DND-41 (cell line): ENCODE data around the gene LTO1.

Source experiments
- CTCF ChIP-seq: IDR thresholded peaks from 2 replicates; pipeline ENCODE4 v1.5.1; 2012; ENCODE audit warnings: borderline replicate concordance, low read length, moderate library complexity, mild to moderate bottlenecking; ENCODE audit not compliant: poor library complexity, severe bottlenecking; ENCODE audit errors: extremely low read depth
- EZH2 ChIP-seq: IDR thresholded peaks from 3 replicates; pipeline ENCODE4 v1.6.1; 2012; ENCODE audit warnings: borderline replicate concordance, low read depth, mild to moderate bottlenecking, moderate library complexity, low read length, inconsistent platforms; ENCODE audit not compliant: severe bottlenecking

DNA sequence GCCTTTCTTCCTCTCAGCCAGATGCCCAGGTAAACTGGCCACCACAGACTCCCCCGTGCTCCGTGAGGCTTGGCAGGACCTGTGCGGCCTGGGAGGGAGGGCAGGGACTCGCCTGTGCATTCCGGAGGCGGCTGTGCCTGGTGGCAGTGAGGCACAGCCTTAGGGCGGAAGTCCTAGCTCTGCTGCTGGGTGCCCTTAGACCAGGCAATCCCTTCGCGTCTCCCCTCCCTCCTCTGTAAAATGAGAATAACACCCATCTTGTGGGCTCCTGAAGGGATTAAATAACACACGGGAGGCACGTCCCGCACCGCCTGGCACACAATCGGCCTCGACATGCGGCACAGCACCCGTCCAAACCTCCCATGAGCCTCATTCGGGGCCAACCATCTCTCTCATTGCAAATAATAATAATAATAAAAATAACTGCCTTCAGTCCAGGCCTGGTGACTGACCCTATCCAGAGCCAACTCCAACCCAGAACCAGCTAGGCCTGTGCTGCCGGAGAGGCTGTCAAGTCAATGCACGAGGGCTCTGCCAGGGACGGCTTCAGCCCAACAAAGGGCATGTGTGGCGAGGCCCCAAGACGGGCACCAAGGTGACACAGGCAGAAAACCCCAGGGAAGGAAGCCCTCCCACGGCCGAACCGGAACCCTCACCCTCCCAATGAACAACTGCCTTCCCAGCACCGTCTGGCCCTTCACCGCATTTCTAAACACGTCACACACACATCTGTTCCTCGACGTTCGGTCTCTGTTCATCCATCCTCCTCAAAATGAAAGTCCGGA lies 8.2 kb downstream of the LTO1 start:
- TF ChIP-seq CTCF: no peak
- no peak for TF ChIP-seq EZH2
